Measurements from ENCODE around the gene OPTC.

- TF ChIP-seq, protein P1, sequence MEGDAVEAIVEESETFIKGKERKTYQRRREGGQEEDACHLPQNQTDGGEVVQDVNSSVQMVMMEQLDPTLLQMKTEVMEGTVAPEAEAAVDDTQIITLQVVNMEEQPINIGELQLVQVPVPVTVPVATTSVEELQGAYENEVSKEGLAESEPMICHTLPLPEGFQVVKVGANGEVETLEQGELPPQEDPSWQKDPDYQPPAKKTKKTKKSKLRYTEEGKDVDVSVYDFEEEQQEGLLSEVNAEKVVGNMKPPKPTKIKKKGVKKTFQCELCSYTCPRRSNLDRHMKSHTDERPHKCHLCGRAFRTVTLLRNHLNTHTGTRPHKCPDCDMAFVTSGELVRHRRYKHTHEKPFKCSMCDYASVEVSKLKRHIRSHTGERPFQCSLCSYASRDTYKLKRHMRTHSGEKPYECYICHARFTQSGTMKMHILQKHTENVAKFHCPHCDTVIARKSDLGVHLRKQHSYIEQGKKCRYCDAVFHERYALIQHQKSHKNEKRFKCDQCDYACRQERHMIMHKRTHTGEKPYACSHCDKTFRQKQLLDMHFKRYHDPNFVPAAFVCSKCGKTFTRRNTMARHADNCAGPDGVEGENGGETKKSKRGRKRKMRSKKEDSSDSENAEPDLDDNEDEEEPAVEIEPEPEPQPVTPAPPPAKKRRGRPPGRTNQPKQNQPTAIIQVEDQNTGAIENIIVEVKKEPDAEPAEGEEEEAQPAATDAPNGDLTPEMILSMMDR (IDR thresholded peaks at IDR 0.05; ENCODE audit: poor library complexity, severe bottlenecking): no peak
- TF ChIP-seq MXI1 (conservative IDR thresholded peaks at IDR 0.05; ENCODE audit: poor library complexity, severe bottlenecking) (no peak), EP300 (conservative IDR thresholded peaks at IDR 0.05; ENCODE audit: poor library complexity, severe bottlenecking) (no peak), EZH2 (IDR thresholded peaks at IDR 0.05; ENCODE audit: borderline replicate concordance, insufficient read depth, low read length, poor library complexity, severe bottlenecking) (no peak)
Observed at GRCh38 chr1:203528976-203529835, 35.3 kb downstream of the OPTC start.
